ENCODE results near the gene JSRP1. TPM values are rescaled to one million over a fixed set of nuclear protein-coding genes. Genes with fewer than 3 reads are reported as not detected.

JSRP1 gene
- total RNA-seq, 1 donor from 2014 or later = not detected

DNA sequence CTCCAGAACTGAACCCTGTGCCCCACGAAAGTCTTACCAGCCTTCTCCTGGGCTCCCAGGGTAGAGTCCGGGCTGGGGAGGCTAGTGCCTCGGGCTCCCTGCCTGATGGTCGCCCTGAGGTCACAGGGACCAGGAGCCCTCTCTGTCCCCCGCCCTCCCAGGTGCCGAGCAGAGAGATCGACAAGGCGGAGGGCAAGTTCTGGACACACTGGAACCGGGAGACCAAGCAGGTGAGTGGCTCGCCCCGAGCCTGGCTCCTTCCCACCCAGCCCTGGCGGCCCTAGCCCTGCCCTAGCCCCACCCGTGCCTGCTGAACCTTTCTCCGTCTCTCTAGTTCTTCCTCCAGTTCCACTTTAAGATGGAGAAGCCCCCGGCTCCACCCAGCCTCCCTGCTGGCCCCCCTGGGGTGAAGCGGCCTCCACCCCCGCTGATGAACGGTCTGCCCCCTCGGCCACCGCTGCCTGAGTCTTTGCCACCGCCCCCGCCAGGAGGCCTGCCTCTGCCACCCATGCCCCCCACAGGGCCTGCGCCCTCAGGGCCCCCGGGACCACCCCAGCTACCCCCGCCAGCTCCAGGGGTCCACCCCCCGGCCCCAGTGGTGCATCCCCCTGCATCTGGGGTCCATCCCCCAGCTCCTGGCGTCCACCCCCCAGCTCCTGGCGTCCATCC is 8.7 kb downstream of the JSRP1 start:
- DNase-seq (ENCODE audit: low read depth in 2 of 2) = no peak

DNA sequence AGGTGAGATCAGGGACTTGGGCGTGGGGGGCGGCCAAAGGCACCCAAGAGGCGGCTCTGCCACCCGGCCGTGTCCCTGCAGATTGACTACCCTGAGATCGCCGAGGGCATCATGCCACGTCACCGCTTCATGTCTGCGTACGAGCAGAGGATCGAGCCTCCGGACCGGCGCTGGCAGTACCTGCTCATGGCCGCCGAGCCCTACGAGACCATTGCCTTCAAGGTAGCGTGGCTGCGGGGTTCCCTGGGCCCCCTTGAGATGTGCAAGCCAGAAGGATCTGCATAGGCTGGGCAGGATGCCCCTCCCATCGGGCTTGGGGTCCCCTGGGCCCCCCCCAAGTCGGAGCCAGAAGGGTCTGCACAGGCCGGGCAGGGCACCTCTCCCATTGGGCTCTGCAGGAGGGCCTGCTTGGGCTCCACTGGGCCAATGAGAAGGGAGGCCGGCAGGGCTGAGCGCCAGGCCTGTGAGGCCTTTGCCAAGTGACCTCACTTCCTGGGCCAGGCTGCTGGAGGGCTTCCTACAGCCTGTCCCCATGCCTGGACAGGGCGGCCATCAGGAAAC is 9.3 kb downstream of the JSRP1 start:
- peak; percentile 48 to 82 for DNase-seq (ENCODE audit: low read depth in 2 of 2)

- DNase-seq (ENCODE audit: low read depth in 2 of 2) = no peak
Observed at GRCh38 chr19:2246014-2246620, 10.1 kb downstream of the JSRP1 start.

DNA sequence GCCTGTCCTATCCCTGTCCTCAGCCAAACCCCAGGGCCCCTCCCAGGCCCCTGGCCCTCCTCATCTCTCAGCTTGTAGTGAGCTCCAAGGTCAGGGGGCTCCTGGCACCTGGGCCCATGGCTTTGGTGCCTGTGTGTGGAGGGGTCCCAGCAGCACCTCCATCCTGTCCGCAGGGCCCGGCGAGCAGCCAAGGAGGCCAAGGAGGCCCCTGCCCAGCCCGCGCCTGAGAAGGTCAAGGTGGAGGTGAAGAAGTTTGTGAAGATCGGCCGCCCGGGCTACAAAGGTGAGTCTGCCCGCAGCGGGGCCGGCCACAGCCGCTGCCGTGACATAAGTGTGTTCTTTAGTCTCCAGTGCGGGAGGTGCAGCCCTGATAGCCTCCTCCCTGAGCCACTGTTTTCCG is 10.9 kb downstream of the JSRP1 start:
- DNase-seq (ENCODE audit: low read depth in 2 of 2) = no peak

GRCh38 chr19:2244486-2244885 is 11.7 kb downstream of the JSRP1 start:
- no peak for DNase-seq (ENCODE audit: low read depth in 2 of 2)

- no peak for DNase-seq (ENCODE audit: low read depth in 2 of 2)
Observed at GRCh38 chr19:2244125-2244411, 12.1 kb downstream of the JSRP1 start.

DNA sequence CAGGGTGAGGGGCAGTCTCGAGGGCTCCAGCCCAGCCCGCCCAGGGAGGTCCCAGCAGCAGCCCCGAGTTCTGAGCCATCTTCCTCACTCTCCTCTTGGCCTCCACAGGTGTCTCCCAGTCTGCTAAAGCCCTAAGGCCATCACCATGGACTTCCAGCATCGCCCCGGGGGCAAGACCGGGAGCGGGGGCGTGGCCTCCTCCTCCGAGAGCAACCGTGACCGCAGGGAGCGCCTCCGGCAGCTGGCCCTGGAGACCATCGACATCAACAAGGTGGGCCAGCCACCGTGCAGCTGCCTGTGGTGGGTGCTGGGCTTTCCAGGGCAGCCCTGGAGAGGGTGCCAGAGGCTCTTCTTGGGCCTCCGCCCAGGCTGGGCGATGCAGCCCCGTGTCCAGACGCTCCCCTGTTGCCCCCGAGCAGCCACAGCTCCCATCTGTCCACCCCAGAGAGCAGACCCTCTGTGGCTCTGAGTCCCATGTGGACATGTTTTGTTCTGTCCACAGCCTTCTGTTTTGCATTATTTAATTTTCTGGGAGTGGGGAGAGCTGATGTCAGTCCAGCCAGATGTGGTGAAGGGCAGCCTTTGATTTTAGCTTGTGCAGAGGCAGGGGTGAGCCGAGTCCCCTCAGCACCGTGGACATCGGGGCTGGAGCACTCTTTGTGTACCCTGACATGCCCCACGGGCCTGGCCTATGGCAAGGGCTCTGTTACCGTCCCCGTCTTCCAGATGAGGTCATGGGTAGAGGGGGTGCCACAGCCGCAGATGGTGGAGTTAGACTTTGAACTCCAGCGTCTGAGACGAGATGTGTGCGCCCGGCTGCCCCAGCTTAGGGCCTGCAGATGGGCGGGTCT is 12.7 kb downstream of the JSRP1 start:
- DNase-seq (ENCODE audit: low read depth in 2 of 2) = no peak

DNA sequence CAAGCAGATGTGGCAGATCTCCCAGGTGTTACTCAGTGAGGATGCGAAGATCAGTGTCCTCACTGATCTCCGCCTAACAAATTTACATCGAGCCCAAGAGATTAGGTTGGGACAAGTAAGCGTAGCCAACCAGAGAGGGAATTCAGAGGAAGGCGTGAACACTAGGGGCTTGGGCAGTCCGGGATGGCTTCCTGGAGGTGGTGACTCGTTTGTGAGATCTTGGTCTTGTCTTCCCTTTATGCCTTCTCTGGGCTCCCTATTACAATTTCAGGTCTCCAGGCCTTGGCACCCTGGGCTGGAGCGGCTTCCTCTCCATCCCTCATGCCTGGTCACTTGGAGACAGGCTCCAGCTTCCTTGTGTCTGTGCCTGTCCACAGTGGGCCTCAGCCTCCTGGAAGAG is 13.4 kb downstream of the JSRP1 start:
- no peak for DNase-seq (ENCODE audit: low read depth in 2 of 2)

- no peak for DNase-seq (ENCODE audit: low read depth in 2 of 2)
Observed at GRCh38 chr19:2242092-2242537, 14.1 kb downstream of the JSRP1 start.

DNA sequence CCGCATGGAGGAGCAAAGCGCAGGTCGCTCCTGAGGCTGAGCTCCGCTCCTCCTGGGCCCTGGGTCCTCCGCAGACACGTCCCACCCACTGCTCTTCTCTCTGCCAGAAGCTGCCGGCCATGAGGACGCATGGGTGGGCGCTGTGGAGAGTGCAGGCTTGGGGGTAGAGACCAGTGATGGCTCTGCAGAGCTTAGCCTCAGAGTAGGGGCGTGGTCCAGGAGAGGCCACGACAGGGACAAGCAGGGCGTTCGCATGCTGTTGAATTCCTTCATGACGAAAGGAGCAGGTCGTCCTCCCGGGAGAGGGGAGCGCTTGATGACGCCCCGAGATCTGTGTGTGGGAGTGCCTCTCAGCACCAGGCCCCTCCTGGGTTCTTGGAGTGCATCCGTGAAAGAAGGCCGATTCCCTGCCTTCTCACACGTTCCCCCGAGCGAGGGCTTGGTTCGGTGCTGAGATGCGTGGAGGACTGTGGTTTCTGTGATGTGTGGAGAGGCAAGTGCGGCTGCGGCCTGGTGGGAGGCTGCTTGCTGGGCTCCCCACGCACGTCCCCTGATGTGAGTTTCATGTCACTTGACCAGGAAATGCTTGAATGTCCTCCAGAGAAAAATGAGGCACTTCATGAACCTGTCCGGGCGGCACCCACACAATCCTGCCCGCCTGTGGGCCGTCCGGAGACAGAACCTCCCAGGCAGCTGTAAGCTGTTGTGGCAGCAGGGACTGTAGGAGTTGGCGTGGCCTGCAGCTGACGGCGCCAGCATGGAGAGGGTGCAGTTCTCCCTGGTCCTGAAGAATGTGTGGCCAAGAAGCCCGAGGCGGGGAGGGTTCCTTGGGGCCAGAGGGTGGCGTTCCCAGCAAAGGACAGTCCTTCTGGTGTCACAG is 15.1 kb downstream of the JSRP1 start:
- peak; percentile 28 to 34 for DNase-seq (ENCODE audit: low read depth in 2 of 2)

DNA sequence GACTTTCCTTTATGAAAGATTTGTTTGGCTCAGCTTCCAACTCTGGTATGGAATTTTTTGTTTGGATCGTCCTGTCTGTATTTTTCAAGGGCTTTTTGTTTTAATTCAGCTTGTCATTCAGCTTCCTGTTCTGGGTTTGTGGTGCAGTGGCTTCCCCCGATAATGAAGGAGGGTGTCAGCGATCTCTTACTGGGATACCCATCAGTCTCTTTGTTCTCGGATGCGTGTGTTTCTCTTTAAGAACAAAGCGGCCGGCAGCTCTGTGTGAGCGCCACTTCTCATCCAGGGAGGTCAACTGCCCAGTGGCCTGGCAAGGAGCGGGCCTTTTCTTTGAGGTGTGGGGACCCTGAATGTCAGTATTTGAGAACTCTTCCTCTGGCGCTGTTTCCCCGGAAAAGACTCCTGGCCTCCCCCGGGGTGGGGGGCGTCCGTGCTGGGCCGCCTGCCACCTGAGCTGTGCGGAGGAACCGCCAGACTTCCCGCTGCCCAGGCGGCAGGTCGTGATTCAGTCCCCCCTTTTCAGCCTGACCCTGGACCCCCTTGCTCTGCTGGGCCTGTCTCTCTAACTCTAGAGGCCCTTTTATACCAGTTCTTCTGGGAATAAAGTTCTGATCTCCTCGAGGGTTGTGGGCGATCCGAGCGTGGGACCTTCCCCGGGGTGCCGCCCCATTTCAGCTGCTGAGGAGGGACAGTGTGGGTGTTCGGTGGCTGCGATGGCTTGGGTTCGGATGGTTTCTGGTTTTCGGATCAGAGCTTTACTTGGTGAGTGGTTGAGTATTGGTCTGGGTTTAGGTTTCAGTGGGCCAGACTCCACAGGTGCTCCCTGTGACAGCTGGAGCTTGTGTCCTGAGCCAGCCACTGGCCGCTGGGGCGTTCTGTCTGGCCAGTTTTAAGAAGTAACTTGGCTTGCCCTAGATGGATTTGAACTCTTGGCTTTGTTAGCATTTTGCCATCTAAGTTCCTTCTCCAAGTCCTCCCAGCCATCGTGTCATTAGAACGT is 16.1 kb downstream of the JSRP1 start:
- peak; percentile 90 to 93 for DNase-seq (ENCODE audit: low read depth in 2 of 2)

DNA sequence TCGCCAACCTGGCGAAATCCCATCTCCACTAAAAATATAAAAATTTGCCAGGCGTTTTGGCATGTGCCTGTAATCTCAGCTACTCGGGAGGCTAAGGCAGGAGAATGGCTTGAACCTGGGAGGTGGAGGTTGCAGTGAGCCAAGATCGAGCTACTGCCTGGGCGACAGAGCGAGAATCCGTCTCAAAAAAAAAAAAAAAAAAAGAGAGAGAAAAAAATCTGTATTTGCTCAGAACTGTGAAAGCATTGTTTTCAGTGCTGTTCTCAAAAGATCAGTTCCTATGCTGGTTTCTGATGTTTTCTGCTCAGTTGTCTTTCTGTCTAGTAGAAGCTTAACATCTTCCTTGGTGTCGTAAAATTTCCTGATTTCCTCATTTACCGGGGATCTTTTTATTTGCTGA is 17.0 kb downstream of the JSRP1 start:
- peak in 1 of 2 donors; percentile 19 for DNase-seq (ENCODE audit: low read depth in 2 of 2)

GRCh38 chr19:2237869-2238153 is 18.4 kb downstream of the JSRP1 start:
- no peak for DNase-seq (ENCODE audit: low read depth in 2 of 2)

DNA sequence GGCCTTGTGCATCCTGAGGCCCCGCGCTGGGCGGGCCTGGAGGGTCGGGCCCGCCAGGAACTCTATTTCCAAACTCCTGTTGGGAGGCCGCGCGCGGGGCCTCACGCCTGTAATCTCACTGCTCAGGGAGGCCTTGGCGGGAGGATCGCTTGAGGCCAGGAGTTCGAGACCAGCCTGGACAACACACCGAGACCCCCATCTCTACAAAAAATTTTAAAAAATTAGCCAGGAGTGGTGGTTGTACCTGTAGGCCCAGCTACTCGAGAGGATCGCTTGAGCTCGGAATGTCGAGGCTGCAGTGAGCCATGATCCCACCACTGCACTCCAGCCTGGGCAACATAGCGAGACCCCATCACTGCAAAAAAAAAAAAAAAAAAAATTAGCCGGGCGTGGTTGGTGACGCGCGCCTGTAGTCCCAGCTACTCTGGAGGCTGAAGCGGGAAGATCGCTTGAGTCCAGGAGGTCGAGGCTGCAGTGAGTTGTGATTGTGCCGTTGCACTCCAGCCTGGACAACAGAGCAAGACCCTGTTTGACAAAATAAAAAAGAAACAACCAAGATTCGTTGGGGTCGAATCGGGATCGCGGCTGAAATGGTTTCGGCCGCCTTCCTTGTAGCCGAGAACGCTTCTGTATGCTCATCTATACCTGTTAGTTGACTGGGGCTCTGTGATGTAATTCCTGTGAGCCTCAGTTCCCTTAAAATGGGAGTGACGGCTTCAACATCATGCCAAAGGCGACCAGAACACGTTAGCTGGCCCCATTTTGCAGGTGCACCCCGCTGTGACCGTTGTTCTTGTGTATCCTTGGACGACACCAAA is 19.0 kb downstream of the JSRP1 start:
- peak in 1 of 2 donors; percentile 87 for DNase-seq (ENCODE audit: low read depth in 2 of 2)

DNA sequence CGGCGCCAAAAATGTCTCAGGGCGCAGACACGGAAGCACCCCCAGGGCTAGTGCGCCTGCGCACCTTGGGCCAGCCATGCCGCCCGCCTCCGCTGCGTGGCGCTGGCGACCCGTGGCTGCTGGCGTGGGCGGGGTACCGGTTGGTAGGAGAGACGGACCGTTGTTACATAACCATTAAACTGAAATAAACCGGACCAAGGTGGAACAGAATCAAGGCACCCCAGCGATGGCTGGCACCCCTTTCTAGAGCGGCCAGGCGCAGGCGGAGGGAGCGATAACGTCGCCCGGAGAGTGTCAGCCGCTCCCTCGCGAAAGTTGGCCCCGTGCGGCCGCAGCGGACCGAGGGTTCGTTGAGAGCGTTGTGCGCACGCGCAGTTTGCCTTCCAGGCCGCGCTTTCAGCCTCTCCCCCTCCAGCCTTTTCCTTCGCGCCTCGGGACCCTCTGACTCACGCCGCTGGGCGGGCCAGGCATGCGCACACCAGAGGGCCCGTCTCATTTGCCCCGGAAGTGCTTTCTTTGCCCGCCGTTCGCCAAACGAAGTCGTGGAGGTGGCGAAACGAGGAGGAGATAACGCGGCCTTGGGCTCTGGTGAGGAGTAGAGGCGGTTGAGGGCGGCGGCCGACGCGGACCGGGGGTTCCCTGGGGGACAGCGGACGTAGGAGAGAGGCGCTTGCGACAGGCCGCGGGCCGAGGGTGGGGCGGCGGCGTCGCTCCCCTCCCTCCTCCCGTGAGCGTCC is 19.7 kb downstream of the JSRP1 start, which contains the start of the genes PLEKHJ1 and SF3A2:
PLEKHJ1 (minus strand) TSS at position 16 of the 737 bp plus-strand sequence. CDS start 81 bp downstream, outside the sequence.
SF3A2 (plus strand) TSS at position 511 of the 737 bp plus-strand sequence. CDS start 6,595 bp downstream, outside the sequence.
- peak; percentile 98 to 99 for DNase-seq (ENCODE audit: low read depth in 2 of 2)

DNA sequence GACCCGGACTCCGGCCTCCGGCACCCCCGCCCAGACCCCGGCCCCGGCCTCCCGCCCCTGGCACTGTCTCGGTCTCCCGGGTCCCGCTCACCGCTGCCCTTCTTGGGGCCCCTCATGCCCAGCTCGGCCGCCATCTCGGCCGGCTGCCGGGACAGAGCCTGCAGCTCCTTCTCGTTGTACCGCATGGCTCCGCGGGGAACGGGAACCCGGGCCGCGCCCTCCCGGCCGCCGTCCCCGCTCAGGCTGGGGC is 20.2 kb downstream of the JSRP1 start:
- DNase-seq (ENCODE audit: low read depth in 2 of 2) = no peak

DNA sequence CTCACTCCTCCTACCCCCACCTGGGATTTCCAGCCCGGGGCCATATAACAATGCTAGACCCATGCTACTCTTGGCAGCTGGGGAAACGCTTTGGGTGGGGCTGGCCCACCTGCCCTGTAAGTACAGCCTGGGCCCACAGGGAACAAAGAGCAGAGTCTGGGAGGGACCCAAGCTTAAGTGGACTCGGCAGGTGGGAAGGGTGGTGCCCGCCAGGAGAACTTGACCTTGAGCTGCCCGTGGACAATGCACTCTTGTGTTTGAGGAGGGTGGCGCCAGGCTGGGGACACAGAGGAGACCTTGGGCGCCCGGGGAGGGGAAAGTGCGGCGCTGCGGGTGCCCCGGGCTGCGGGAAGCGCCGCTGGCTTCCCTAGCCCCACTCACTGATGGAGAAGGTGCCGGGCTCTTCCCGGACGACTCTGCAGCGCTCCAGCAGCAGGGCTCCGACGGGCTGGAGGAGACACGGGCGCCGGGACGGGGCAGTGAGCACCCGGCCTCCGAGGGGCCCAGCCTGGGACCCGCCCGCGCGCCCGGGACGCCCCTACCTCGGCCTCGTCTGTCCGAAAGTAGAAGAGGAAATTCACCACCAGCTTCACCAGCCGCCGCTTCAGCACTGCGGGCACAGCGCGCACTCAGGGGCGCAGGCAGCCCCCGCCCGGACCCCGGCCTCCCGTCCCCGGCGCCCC is 20.7 kb downstream of the JSRP1 start:
- peak; percentile 23 to 35 for DNase-seq (ENCODE audit: low read depth in 2 of 2)

GRCh38 chr19:2234996-2235380 is 21.2 kb downstream of the JSRP1 start:
- DNase-seq (ENCODE audit: low read depth in 2 of 2) = no peak

Data from lung microvascular endothelial cell (primary cell).